ENCODE data around the gene RNF183. TPM values are rescaled to one million over a fixed set of nuclear protein-coding genes. Genes with fewer than 3 reads are reported as not detected.
"Not testable (repeated sequence)": the region's sequence is repeated elsewhere in the genome, so short reads cannot be mapped to it uniquely, and the experiment has no call there.

The RNF183 gene
- total RNA-seq, 1 experiment from 2014 or later, result 0.95 TPM

- in situ Hi-C loops (cut with HindIII; ENCODE audit: low pct_unique_long_range_greater_than_20kb, low sequenced_read_pairs); DNase-seq (ENCODE audit: low read depth): not testable (repeated sequence)
These were observed 53.5 kb downstream of the RNF183 start for GRCh38 chr9:113249661-113250060.

GRCh38 chr9:113247640-113248039, 55.5 kb downstream of the RNF183 start:
- in situ Hi-C loops (cut with HindIII; ENCODE audit: low pct_unique_long_range_greater_than_20kb, low sequenced_read_pairs), result no loop called here
- no peak for DNase-seq (ENCODE audit: low read depth)

Other genes starting within 250 kb of the RNF183 start
- not detected in 2 replicates for gene ZFP37, start 246.7 kb downstream of the RNF183 start, total RNA-seq (2014; rRNA removed; shearing (Covaris generic); ENCODE audit: low replicate concordance)
- 1.4 and 4.7 TPM in 2 replicates for gene SLC31A2, start 152.4 kb downstream of the RNF183 start, total RNA-seq (2014; rRNA removed; shearing (Covaris generic); ENCODE audit: low replicate concordance)
- gene FKBP15, start 82.1 kb downstream of the RNF183 start, total RNA-seq (2014; rRNA removed; shearing (Covaris generic); ENCODE audit: low replicate concordance), result 5.3 and 7.7 TPM in 2 replicates
- gene SLC31A1, start 81.8 kb downstream of the RNF183 start, total RNA-seq (2014; rRNA removed; shearing (Covaris generic); ENCODE audit: low replicate concordance), result 9.4 and 13.3 TPM in 2 replicates
- 31.2 and 68.7 TPM in 2 replicates for gene CDC26, start 27.8 kb downstream of the RNF183 start, total RNA-seq (2014; rRNA removed; shearing (Covaris generic); ENCODE audit: low replicate concordance)
- 44.6 and 56.1 TPM in 2 replicates for gene PRPF4, start 27.7 kb downstream of the RNF183 start, total RNA-seq (2014; rRNA removed; shearing (Covaris generic); ENCODE audit: low replicate concordance)
- gene WDR31, start 36.9 kb upstream of the RNF183 start, total RNA-seq (2014; rRNA removed; shearing (Covaris generic); ENCODE audit: low replicate concordance), result 4.1 and 7.8 TPM in 2 replicates
- gene BSPRY, start 46.2 kb upstream of the RNF183 start, total RNA-seq (2014; rRNA removed; shearing (Covaris generic); ENCODE audit: low replicate concordance), result not detected in 2 replicates
- gene HDHD3, start 73.6 kb upstream of the RNF183 start, total RNA-seq (2014; rRNA removed; shearing (Covaris generic); ENCODE audit: low replicate concordance), result 19.4 and 39.5 TPM in 2 replicates
- 14.5 and 16.5 TPM in 2 replicates for gene ALAD, start 97.9 kb upstream of the RNF183 start, total RNA-seq (2014; rRNA removed; shearing (Covaris generic); ENCODE audit: low replicate concordance)
- gene POLE3, start 107.3 kb upstream of the RNF183 start, total RNA-seq (2014; rRNA removed; shearing (Covaris generic); ENCODE audit: low replicate concordance), result 88.0 and 97.8 TPM in 2 replicates
- not detected in 2 replicates for gene C9orf43, start 107.4 kb upstream of the RNF183 start, total RNA-seq (2014; rRNA removed; shearing (Covaris generic); ENCODE audit: low replicate concordance)
- 52.7 and 74.5 TPM in 2 replicates for gene RGS3, start 160.4 kb upstream of the RNF183 start, total RNA-seq (2014; rRNA removed; shearing (Covaris generic); ENCODE audit: low replicate concordance)